Measurements from ENCODE around the gene COL5A3.

DNA sequence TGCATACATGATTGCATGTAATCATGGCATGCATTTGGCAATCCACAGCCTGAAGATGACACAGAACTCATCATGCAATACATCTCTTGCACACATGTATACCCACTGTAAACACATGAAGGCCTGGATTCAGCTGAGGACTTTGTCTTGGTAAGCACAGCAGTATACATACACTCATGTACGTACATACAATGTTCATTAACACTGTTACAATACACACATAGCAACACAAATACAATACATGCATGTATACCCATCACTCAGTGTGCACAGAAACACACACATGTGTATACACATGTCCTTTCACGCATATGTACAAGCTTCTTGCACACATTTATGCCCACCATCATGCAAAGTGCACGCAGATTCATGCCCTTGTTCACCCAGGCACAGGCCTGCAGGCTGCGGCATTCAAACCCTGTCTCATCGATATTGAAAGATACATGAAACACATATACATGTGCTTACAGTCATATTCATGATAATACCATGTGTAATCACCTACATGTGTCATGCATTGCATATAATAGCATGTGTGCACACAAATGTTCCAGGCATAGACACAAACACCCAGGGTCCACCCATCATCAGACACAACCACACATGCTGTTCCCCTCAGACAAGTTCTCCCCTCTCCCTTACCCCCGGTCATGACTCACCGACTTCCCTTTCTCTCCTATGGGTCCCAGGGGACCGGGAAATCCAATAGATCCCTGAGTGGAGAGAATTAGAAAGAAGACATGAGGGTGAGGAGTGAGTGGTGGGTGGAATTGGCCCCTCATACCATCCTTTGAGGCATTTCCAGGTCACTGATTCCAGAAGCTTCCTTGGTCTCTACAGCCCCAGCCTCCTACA lies 28.7 kb downstream of the COL5A3 start:
- TF ChIP-seq SMC3 (IDR thresholded peaks at IDR 0.05) (no peak), POLR2A (IDR thresholded peaks at IDR 0.05; ENCODE audit: low read length) (no peak)
